HG03439 (cell line): Measurements from ENCODE around the gene IRS2.
A peak's percentile ranks its signal among the peaks of the same experiment; 100 is the strongest.

Source experiments
- ATAC-seq: cut with Tn5 transposase; IDR thresholded peaks from one replicate; pipeline ENCODE4 v1.9.1; 2021; ENCODE audit warnings: mild to moderate bottlenecking, moderate library complexity; ENCODE audit not compliant: unreplicated experiment

IRS2 gene

DNA sequence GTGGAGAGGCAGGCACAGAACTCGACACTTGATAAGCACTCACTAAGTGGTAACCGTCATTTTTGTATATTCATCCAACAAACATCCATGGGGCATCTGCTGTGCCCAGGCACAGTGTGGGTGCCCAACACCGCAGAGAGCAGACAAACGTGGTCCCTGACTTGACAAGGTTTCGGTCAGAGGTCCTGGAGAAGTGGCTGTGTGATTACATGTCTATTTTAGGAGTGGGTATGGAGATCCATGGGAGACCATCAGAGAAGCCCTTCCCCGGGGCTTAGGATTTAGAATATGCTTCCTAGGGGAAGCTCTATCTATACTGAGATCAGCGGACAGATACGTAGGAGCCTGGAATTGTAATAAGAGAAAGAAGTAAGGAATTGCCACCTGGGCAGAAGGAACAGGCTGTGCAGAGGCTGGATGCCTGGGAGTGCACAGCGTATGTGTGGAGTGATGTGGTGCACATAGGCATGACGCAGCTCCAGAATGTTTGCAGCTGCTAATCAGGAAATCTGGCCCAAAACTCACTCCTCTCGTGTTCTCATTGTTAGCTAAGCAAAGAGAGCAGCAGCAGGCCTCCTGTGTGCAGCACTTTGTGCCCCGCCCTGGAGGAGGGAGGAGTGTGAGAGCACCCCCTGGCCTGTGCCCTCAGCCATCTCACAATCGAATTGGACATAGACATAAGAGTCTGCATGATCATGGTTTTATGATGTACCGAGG, 23.0 kb upstream of the IRS2 start:
- no peak for ATAC-seq

- no peak for ATAC-seq
Measured at GRCh38 chr13:109807345-109807744, 21.0 kb upstream of the IRS2 start.

DNA sequence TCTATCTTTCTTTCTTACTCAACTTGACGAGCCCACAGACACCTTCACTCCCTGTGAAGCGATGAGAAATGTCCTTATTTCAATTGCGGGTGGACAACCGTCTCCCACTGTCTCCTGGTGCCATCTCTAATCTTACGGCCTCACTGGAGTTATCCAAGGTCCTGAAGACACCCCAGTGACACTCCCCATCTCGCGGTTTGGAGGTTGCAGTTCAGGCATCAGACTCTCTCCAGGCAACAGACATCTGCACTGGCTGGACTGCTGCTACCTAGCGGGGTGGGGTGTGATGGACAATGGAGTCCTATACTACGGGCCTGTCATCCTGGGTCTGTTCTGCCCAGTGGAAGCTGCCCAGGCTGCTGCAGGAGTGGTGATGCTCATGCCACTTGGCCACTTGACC, 18.3 kb upstream of the IRS2 start:
- no peak for ATAC-seq

- no peak for ATAC-seq
Measured at GRCh38 chr13:109803825-109804224, 17.4 kb upstream of the IRS2 start.

DNA sequence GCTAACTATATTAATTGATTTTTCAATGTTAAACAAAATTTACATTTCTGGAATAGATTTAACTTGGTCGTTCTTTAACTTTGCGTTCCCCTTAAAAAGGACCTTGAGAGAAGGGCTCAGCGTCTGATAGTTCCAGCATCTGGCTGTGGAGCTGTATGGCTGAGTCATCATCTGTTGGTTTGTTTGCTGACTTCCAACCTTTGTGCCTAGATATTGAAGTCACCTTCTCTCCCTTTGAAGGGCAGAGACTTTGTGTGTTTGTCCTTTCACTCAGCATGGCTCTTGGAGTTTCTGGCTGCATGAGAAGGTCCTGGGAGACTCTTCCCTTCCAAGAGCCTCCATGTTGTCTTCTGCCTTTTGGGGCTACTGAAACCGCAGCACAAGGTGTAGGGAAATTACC, 16.6 kb upstream of the IRS2 start:
- no peak for ATAC-seq

- no peak for ATAC-seq
Measured at GRCh38 chr13:109795011-109795410, 8.6 kb upstream of the IRS2 start.

DNA sequence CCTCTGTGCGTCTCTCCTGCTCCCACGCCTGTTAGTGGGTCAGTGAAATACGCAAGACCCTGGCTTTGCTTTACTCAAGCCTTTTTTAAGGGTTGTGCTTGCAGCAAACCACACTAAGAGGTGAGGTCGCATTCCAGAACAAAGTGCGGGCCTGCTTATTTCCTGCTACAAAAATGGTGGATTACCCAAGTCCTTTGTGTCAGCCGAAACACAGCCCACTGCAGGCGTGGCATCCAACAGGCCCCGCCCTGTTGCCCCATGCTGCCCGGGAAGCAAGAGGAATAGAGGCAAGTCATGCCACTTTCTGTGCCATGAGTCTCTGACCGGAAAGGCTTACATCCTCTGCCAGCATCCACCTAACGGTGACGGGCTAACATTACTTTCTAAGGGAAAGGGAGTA, 7.7 kb upstream of the IRS2 start:
- no peak for ATAC-seq

- ATAC-seq = no peak
Measured at GRCh38 chr13:109792416-109793059, 6.2 kb upstream of the IRS2 start.

DNA sequence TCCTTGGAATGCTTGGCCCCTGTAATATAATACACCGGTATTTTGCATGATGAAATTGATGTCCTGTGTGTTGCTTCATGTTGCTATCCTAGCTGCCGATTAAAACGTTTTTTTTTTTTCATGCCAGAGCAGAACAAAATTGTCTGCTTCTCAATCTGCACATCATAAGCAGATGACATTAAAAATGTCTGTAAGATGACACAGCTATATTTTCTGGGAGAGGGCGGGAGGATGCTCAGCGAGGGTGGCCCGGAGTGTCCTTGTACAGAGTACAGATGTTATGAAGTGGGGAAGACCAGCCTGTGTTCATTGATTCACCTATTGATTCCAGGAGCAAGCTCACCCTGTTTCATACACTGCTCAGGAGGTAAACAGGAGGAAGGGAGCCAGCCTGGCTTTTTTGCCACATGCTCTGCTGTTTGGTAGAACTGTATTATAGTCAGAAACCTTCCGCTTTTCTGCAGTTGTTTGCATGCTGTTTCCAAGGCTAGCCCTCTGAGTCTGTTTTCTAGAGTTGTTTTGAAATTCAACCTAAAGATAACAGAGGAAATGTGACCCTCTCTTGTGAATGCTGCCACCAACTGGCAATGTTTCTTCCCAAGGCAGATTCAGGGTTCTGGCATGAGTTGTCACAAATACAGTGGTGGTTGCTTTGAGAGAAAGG, 4.7 kb upstream of the IRS2 start:
- ATAC-seq = no peak

GRCh38 chr13:109790086-109790485, 3.7 kb upstream of the IRS2 start:
- no peak for ATAC-seq

DNA sequence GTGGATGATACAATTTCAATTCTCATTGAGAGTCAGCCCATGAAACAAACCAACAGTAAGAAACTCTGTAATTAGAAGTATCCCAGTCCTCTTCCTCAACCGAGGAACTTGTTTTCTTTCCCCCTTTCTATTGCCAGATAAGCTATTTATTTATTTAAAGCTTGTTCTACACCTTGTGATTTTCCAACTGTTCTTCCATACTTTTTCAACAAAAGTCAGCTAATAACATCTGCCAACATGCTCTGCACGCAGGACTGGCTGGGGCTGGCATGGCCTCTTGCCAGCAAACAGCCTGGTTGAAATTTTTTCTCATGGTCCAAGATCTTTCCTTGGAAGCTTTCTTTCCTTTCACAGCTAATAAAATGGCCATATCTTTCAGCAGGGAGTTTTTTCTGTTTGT, 2.9 kb upstream of the IRS2 start:
- no peak for ATAC-seq

DNA sequence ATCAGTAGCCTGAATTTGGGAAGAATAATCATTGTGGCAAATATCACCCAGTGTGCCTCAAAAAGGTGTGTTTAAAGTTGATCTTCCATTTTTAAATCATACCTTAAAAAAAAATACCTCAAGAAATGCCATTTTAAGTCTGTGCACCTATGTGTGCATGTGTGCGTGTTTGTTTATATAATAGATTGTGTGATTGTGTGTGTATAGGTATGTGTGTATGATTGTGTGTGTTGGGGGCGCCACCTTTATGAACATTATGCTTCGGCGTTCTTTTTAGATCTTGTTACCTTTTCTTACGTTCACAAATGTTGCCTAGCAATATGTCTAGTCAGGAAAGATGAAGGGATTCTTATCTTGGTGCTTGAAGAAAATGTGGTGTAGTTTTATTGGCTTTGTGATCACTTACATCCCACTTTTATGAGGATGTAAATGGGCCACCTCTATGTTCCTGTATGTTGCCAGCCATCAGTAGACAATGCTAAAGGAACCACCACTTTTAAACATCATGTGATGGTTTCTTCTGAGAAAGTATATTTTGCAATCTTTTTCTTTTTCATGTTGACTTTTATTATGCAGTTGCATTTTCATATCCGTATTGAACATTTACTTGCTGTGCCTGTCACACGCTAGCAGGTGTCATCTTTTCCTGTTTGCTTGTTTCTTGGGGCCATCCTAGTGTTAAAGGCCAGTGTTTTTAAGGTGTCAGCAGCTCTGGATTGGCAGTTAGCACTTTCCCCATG, 2.2 kb upstream of the IRS2 start:
- ATAC-seq = no peak

DNA sequence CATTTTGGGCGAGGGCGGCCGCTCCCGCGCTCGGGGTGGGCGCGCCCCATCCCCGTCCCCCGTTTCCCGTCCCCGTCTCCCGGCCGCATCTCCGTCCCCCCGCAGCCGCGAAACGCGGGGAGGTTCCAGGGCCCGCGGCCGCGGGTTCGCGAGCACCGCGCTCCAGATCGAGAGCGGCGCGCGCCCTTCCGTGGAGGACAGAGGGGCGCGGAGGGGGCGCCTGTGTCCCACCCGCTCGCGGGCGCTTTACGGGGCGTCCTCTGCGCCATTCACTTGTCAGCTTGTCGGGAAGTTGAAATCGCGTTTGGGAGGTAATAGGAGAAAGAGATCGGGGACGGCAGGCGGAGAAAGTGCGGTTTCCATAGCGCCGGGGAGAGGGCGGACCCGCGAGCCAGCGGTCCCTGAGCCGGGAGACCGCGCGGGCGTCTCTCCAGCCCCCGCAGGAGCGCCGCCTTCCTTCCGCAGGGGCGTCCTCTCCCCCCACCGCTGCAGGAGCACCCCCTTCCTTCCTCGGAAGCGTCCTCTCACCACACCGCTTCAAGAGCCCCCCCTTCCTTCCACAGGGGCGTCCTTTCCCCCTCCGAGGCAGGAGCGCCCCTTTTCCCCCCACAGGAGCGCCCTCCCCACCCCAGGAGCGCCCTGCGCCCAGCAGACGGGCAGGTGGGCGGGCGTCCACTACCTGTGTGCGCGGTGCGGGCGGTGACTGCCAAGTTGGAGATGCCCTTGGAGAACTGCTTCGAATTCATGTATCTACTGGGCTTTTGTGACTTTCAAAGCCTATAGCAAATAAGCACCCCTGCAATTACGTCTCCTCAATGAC, 962 bp upstream of the IRS2 start:
- ATAC-seq = peak; percentile 10

DNA sequence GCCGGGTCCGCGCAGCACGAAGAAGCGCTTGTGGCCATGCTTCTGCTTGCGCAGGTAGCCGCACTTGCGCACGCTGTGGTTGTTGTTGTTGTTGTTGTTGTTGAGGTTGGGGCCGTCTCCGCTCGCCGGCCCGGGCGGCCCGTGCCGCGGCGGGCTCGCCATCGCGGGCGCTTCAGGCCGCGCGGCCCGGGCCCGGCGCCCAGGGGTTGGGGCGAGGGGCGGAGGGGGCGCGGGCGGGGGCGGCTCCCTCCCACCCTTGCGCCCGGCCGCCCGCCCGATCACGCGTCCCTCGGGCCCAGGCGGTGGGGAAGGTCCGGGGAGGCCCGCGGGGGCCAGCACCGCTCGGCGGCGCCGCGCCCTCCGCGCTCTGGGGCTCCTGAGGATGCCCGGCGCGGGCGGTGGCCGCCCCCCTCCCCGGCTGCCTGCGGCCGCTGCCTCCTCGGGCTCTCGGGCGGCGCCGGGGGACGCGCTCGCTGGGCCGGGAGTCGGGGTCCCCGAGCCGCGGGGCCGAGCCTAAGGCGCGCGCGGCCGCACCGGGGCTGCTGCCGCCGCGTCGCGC, 412 bp downstream of the IRS2 start:
- ATAC-seq = peak; percentile 6

GRCh38 chr13:109785141-109785891, 1.1 kb downstream of the IRS2 start:
- no peak for ATAC-seq

GRCh38 chr13:109784590-109785140, 1.7 kb downstream of the IRS2 start:
- no peak for ATAC-seq

GRCh38 chr13:109783815-109784589, 2.4 kb downstream of the IRS2 start:
- no peak for ATAC-seq

- ATAC-seq = no peak
Measured at GRCh38 chr13:109783447-109783814, 3.0 kb downstream of the IRS2 start.
